Thyroid gland (tissue), 4 donors: ENCODE measurements around the gene NFATC2. TPM values are rescaled to one million over a fixed set of nuclear protein-coding genes. Genes with fewer than 3 reads are reported as not detected.

Experiments
- DNase-seq, 2 donors: peaks; one replicate each; pipeline ENCODE4 v3.0.0-alpha.2; 2019
- H3K27ac ChIP-seq, 3 donors: fragments of 200-600 bp; sonication (generic); 1 replicate in 2 of 3; 2 replicates in 1 of 3; pipeline ENCODE4 v1.5.1; 2016 to 2019; ENCODE audit warnings: mild to moderate bottlenecking in 1 of 3, moderate library complexity in 1 of 3
- H3K27me3 ChIP-seq: fragments of 200-600 bp; sonication (generic); one replicate; pipeline ENCODE4 v1.5.1; 2019
- H3K36me3 ChIP-seq, 2 donors: fragments of 200-600 bp; sonication (generic); one replicate each; pipeline ENCODE4 v1.5.1; 2016 to 2019
- H3K4me1 ChIP-seq, 2 donors: fragments of 200-600 bp; sonication (generic); one replicate each; pipeline ENCODE4 v1.5.1; 2017 to 2019
- H3K4me3 ChIP-seq, 3 donors: fragments of 200-600 bp; sonication (generic); replicated peaks in 1 of 3; 1 replicate in 2 of 3; 2 replicates in 1 of 3; pipeline ENCODE4 v1.5.1; 2016; ENCODE audit warnings: mild to moderate bottlenecking in 1 of 3
- H3K9me3 ChIP-seq: fragments of 200-600 bp; sonication (generic); one replicate; pipeline ENCODE4 v1.5.1; 2017
- POLR2A ChIP-seq, 2 donors: fragments of 450-650 bp; IDR thresholded peaks; one replicate each; pipeline ENCODE4 v1.6.1; 2017; ENCODE audit warnings: antibody characterized with exemption in 2 of 2, mild to moderate bottlenecking in 2 of 2, moderate library complexity in 1 of 2
- WGBS, 2 donors: methylation state at CpG; one replicate each; pipeline ENCODE4 v1.1.5; 2017; 5-methylcytosine and 5-hydroxymethylcytosine counted together
- intact Hi-C: fragments of 100-400 bp; cut with DNase I; formaldehyde crosslinking; loops from one replicate; pipeline ENCODE4 v1.15.1; 2023
- total RNA-seq, 4 donors: library from RNA; depleted of rRNA; stranded (reverse); fragments of >200 nt; gene quantifications; one replicate each; pipeline ENCODE4 v1.2.3, GENCODE V29; 2016
- TF ChIP-seq, protein P1 (sequence below), 6 experiments: fragments of 200-600 bp in 3 of 6; fragments of 450-650 bp in 3 of 6; sonication (generic) in 3 of 6; IDR thresholded peaks; one replicate each; pipeline ENCODE4 v1.5.1; 2016 to 2019; ENCODE audit warnings: antibody characterized with exemption in 6 of 6, mild to moderate bottlenecking in 2 of 6, inconsistent platforms in 1 of 6, moderate library complexity in 1 of 6

The NFATC2 gene
- total RNA-seq, 4 donors from 2014 or later: 7.5 to 12.6 (median 8.5) TPM

DNA sequence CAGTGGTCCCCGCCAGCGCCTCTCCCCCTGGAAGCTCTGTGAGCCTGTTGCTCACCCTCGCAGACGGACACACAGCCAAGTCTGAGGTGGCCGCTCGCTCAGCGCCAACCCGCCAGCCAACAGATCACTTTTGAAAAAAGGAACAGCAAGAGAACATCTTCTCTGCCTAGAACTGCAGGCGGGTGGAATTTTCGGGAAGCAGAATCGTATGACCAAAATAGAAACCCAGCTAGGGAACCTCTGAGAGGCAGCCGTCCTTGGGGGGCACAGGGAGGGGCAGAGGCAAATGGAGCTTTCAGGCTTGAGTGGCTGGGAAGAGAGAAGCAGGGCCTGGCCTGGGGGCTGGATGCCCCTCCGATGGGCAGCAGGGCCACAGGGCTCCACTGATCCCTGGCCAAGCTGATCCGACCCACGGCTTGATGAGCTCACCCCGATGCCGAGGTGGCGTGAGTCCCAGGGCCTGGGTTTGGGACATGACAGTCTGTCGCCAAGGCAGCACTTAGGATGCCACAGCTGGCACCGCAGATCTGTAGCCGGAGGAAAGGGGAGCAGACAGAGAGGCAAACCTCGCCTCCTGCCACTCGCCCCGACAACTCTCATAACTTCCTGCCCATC lies 9.8 kb downstream of the NFATC2 start:
- TF ChIP-seq, protein P1, sequence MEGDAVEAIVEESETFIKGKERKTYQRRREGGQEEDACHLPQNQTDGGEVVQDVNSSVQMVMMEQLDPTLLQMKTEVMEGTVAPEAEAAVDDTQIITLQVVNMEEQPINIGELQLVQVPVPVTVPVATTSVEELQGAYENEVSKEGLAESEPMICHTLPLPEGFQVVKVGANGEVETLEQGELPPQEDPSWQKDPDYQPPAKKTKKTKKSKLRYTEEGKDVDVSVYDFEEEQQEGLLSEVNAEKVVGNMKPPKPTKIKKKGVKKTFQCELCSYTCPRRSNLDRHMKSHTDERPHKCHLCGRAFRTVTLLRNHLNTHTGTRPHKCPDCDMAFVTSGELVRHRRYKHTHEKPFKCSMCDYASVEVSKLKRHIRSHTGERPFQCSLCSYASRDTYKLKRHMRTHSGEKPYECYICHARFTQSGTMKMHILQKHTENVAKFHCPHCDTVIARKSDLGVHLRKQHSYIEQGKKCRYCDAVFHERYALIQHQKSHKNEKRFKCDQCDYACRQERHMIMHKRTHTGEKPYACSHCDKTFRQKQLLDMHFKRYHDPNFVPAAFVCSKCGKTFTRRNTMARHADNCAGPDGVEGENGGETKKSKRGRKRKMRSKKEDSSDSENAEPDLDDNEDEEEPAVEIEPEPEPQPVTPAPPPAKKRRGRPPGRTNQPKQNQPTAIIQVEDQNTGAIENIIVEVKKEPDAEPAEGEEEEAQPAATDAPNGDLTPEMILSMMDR (IDR thresholded peaks at IDR 0.05): no peak
- no peak for TF ChIP-seq POLR2A (IDR thresholded peaks at IDR 0.05)
- no peak overlapping the region for H3K4me3 ChIP-seq
- H3K27ac ChIP-seq: no peak overlapping the region

DNA sequence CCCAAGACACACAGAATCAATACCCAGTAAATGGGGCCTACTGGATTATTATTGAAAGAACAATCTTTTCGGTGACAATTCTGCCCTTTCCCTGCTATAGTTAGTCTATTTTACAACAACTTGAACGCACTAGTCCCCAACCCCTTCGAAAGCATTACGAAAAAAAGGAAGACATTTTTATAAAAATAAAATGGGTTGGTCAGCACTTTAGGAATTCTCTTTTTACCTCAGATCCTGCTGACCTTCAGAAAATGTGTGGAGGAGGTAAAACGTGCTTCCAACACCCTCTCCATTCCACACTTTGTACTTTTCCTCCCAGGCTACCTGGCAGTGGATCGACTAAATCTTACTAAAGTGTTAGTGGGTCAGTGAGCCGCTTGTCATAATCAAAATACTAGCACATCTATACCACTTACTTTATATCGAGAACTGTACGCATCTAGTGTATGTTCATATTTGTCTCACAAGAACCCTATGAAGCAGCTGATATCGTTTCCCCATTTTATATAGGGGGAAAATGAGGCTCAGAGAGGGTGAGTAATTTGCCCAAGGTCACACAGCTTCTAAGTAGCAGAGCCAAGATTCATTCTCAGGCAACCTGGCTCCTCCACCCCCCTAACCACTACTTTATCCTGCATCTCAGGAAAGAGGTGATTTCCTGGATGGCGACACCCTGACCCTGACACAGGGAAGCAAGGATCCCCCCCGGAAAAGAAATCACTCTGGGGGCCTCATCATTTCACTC lies 10.6 kb downstream of the NFATC2 start:
- TF ChIP-seq POLR2A (IDR thresholded peaks at IDR 0.05): no peak
- TF ChIP-seq, protein P1 (IDR thresholded peaks at IDR 0.05): no peak
- H3K4me3 ChIP-seq: no peak overlapping the region
- DNase-seq: no peak
- H3K27me3 ChIP-seq: no peaks in the 10 kb centered on the region
- intact Hi-C loops: no loop called here
- H3K9me3 ChIP-seq: no peaks in the 10 kb centered on the region
- no peaks in the 10 kb centered on the region for H3K36me3 ChIP-seq
- 78 to 87% methylated on average over 12 of the region's 12 CpGs for WGBS, 2 donors
- no peak overlapping the region for H3K27ac ChIP-seq
- no peaks in the 10 kb centered on the region for H3K4me1 ChIP-seq

More for the DNA sequence above, 9.8 kb downstream of the NFATC2 start:
- Histone ChIP-seq H3K36me3 (no peaks in the 10 kb centered on the region), H3K4me1 (no peaks in the 10 kb centered on the region), H3K27me3 (no peaks in the 10 kb centered on the region), H3K9me3 (no peaks in the 10 kb centered on the region)
- DNase-seq: no peak
- intact Hi-C loops: no loop called here
- WGBS, 2 donors: 81 to 92% methylated on average over 23 of the region's 24 CpGs

DNA sequence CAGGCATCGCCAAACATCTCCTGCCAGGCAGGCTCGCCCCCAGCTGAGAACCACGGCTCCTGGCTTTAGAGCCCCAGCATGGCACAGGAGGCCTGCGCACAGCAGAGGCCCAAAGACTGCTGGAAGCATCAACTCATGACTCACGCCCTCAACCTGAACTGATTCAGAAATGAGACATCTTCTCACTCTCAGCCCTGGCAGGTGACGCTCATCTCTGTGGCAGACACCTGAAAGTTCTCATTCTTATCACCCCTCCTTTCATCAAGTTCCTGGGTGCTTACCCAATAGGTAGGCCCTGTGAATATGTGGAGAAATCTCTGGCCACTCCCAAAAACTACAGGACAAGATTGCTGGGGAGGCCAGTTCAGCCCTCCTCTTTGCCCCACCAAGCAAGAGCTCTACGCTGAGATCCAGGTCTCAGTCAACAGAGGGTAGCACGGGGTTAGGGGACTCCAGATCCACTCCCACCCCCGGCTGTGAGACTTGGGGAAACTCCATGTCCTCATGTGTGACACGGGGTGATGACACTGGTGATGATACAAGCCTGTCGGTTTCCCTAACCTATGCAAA lies 11.3 kb downstream of the NFATC2 start:
- no peak overlapping the region for H3K27ac ChIP-seq
- TF ChIP-seq, protein P1 (IDR thresholded peaks at IDR 0.05): no peak
- no peak for TF ChIP-seq POLR2A (IDR thresholded peaks at IDR 0.05)
- H3K9me3 ChIP-seq: no peaks in the 10 kb centered on the region
- peaks cover 0 to under 1% of the 10 kb centered on the region in 2 donors for H3K4me1 ChIP-seq
- no peak overlapping the region for H3K4me3 ChIP-seq
- H3K36me3 ChIP-seq: no peaks in the 10 kb centered on the region
- 87 to 93% methylated on average over 11 of the region's 11 CpGs for WGBS, 2 donors
- intact Hi-C loops: no loop called here
- no peak for DNase-seq
- H3K27me3 ChIP-seq: no peaks in the 10 kb centered on the region

DNA sequence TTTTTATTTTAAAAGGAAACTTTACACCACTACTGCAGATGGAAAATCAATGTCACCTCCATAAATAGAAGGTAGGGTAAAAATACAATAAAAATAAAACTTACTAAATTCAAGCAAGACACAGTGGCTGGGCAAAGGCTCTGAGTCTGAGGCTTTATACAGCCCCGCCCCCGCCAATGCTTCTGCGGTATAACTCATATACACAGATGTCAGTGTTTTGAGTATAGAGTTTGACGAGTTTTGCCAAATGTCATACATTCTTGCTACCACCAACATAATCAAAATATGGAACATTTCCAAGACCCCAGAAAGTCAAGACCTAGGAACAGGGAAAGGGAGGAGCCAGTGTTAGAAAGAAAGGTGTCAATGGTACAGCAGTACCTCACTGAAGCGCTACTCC lies 12.8 kb downstream of the NFATC2 start:
- TF ChIP-seq, protein P1 (IDR thresholded peaks at IDR 0.05): no peak
- TF ChIP-seq POLR2A (IDR thresholded peaks at IDR 0.05): no peak
- H3K27ac ChIP-seq: no peak overlapping the region
- no peak for DNase-seq
- H3K9me3 ChIP-seq: no peaks in the 10 kb centered on the region
- no peaks in the 10 kb centered on the region for H3K36me3 ChIP-seq
- no peak overlapping the region for H3K4me3 ChIP-seq
- intact Hi-C loops: no loop called here
- 89 to 91% methylated on average over 5 of the region's 5 CpGs for WGBS, 2 donors
- peaks cover 0 to 9% of the 10 kb centered on the region in 2 donors for H3K4me1 ChIP-seq
- no peaks in the 10 kb centered on the region for H3K27me3 ChIP-seq
